ENCODE measurements around the gene SMIM1. TPM values are rescaled to one million over a fixed set of nuclear protein-coding genes. Genes with fewer than 3 reads are reported as not detected.

SMIM1 gene
- polyA plus RNA-seq, 1 experiment: 1.0 TPM

DNA sequence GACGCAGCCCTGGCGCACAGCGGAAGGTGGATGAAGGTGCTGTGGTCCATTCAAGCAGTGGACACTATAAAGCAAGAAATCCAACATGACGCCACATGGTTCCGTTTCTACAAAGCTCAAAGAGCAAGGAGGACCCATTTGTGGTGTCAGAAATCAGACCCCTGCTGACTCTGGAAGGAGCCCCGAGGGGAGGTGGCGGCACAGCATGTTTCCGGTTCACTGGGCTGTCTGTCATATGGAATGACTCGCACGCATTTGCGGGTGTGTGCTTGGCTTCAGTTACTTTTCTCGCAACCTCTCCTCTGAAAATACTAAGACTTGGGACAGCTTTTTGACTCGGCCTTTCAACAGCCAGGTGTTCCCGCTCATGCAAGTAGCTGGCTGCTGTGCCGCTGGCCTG, 52.8 kb downstream of the SMIM1 start:
- POLR2A ChIA-PET: no interaction called here
- Histone ChIP-seq H3K36me3 (ENCODE audit: control insufficient read depth, insufficient read depth, low read length) (peaks cover 32% of the 10 kb centered on the region), H3K27me3 (ENCODE audit: control insufficient read depth, insufficient read depth, low read length) (no peaks in the 10 kb centered on the region), H3K4me3 (ENCODE audit: low read depth, low read length) (no peak overlapping the region)
- CTCF ChIA-PET: no interaction called here
- no peak for DNase-seq (ENCODE audit: low read depth)
- TF ChIP-seq, protein P1, sequence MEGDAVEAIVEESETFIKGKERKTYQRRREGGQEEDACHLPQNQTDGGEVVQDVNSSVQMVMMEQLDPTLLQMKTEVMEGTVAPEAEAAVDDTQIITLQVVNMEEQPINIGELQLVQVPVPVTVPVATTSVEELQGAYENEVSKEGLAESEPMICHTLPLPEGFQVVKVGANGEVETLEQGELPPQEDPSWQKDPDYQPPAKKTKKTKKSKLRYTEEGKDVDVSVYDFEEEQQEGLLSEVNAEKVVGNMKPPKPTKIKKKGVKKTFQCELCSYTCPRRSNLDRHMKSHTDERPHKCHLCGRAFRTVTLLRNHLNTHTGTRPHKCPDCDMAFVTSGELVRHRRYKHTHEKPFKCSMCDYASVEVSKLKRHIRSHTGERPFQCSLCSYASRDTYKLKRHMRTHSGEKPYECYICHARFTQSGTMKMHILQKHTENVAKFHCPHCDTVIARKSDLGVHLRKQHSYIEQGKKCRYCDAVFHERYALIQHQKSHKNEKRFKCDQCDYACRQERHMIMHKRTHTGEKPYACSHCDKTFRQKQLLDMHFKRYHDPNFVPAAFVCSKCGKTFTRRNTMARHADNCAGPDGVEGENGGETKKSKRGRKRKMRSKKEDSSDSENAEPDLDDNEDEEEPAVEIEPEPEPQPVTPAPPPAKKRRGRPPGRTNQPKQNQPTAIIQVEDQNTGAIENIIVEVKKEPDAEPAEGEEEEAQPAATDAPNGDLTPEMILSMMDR (IDR thresholded peaks at IDR 0.05; ENCODE audit: insufficient read depth, low read depth, low read length): no peak

Small RNAs within 50 kb of the gene (small RNA-seq; reads per million reads assigned to genes)
- gene RF02197 (ENCODE audit: insufficient read length, low read depth, low replicate concordance): not detected
- gene RN7SL574P (ENCODE audit: insufficient read length, low read depth, low replicate concordance): not detected

Other genes starting within 250 kb of the SMIM1 start
- 31.8 and 77.4 TPM in 2 replicates for gene MEGF6, start 161.2 kb upstream of the SMIM1 start, polyA plus RNA-seq (2011; rRNA removed)
- 45.8 and 52.1 TPM in 2 replicates for gene TPRG1L, start 147.7 kb upstream of the SMIM1 start, polyA plus RNA-seq (2011; rRNA removed)
- 17.2 and 27.6 TPM in 2 replicates for gene WRAP73, start 122.6 kb upstream of the SMIM1 start, polyA plus RNA-seq (2011; rRNA removed)
- not detected in 2 replicates for gene TP73, start 120.2 kb upstream of the SMIM1 start, polyA plus RNA-seq (2011; rRNA removed)
- not detected in 2 replicates for gene CCDC27, start 20.3 kb upstream of the SMIM1 start, polyA plus RNA-seq (2011; rRNA removed)
- gene LRRC47, start 23.7 kb downstream of the SMIM1 start, polyA plus RNA-seq (2011; rRNA removed): 17.7 and 22.8 TPM in 2 replicates
- gene CEP104, start 84.5 kb downstream of the SMIM1 start, polyA plus RNA-seq (2011; rRNA removed): 19.5 and 26.0 TPM in 2 replicates
- gene DFFB, start 84.7 kb downstream of the SMIM1 start, polyA plus RNA-seq (2011; rRNA removed): 5.0 and 6.1 TPM in 2 replicates
- 27.0 and 33.8 TPM in 2 replicates for gene C1orf174, start 127.5 kb downstream of the SMIM1 start, polyA plus RNA-seq (2011; rRNA removed)